Hematopoietic multipotent progenitor cell treated with erythropoietin and hydrocortisone succinate and interleukin-3 and kit ligand, for 17 days (in vitro differentiated cells): ENCODE data around the gene ADAMTS12.

ENCODE experiments used
- DNase-seq: peaks from one replicate; pipeline ENCODE4 v3.0.0-alpha.2; 2015; ENCODE audit warnings: low spot score

The ADAMTS12 gene

GRCh38 chr5:33846851-33847250 is 44.9 kb downstream of the ADAMTS12 start:
- DNase-seq = no peak

DNA sequence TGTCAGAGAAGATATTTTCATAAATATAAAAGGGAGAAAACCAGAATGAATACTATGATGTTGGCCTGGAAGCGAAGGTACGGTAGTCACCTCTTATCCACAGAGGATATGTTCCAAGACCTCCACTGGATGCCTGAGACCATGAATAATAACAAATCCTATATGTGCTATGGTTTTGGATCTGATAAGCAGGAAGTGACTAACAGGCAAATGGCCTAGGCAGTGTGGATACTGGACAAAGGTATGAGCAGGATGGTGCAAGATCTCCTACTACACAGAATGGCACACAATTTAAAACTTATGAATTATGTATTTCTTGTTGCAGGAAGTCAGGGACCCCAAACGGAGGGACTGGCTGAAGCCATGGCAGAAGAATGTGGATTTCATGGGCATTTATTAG is 48.2 kb downstream of the ADAMTS12 start:
- no peak for DNase-seq

- no peak for DNase-seq
Measured at GRCh38 chr5:33842456-33842855, 49.3 kb downstream of the ADAMTS12 start.

- DNase-seq = no peak
Measured at GRCh38 chr5:33841891-33842290, 49.9 kb downstream of the ADAMTS12 start.

DNA sequence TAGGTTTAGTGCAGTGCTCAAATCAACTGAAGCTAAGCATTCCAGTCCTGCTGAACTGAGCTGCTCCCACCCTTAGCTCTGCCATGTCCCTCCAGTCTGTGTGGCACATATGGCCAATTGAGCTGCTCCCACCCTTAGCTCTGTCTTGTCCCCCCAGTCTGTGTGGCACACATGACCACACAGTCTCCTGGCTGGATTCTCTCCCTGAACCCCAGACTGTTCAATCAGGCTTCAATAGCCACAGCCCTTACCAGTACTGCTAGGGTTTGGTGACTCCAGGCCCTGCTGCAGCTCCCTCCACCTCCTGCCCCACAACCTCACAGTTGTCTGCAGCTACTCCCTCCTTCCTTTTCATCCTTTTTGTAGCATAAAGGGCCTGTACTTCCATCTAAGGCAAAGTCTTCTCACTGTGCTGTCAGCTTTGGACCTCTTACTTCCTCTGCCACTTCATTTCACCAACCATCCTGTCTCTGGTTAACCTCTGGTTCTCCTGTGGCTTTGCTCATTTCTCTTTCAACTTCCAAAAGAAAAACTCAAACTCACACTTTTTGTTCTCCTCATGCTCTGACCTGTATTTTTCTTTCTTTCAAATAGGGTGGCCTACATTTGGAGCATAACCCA is 50.8 kb downstream of the ADAMTS12 start:
- DNase-seq = no peak

GRCh38 chr5:33837301-33837700 is 54.5 kb downstream of the ADAMTS12 start:
- DNase-seq = no peak

DNA sequence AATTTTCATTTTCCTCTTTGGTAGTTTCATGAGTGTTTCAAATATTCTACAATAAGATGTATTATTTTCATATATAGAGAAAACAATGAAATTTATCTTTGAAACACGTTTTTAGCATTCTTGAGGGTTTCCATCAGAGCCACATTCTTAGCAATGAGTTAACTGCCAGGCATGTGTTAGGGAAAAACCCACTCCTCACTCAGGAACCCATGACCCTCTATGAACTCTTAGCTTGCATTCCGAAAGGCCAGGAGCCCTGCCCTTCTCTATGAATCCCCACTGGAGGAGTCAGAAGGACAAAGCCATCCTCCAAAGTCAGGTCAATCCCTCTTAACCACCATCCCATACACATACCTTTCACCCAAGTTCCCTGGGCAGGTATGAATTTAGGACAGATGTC is 57.5 kb downstream of the ADAMTS12 start:
- no peak for DNase-seq

DNA sequence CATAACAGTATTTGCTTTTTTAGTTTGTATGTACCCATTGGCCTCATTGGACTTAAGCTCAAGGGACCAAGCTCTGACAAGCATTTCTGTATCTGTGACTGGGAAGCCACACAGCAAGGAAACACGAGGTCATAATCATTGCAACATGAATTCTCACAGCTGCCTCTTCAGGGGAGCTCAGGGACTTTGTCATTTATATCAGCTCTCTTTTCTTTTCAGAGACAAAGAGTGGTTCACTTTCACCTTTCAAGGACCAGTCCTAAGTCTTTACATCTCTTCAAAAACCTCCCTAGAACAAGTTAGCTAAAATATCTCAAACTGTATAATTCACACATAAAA is 58.6 kb downstream of the ADAMTS12 start:
- DNase-seq = no peak

- DNase-seq = no peak
Measured at GRCh38 chr5:33832404-33833236, 59.2 kb downstream of the ADAMTS12 start.

GRCh38 chr5:33831041-33831440 is 60.7 kb downstream of the ADAMTS12 start:
- no peak for DNase-seq

GRCh38 chr5:33829430-33829829 is 62.4 kb downstream of the ADAMTS12 start:
- no peak for DNase-seq

- DNase-seq = no peak
Measured at GRCh38 chr5:33828626-33829308, 63.0 kb downstream of the ADAMTS12 start.

DNA sequence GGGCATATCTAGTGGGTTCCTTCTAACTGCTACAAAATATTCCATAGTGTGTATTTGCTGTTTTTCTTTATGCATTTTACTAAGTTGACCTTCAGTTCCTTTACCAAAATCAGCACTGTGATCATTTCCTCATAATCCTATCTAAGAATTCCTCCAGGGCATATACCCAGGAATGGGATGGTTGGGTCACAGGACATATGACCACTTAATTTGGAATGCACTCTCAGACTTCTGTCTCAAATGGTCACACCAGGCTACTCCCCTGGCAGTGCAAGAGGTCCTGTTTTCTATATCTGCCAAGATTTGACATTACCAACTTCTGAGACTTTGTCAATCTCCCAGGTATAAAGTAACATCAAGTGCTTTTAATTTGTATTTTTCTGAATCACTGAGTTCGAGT is 63.9 kb downstream of the ADAMTS12 start:
- DNase-seq = no peak

DNA sequence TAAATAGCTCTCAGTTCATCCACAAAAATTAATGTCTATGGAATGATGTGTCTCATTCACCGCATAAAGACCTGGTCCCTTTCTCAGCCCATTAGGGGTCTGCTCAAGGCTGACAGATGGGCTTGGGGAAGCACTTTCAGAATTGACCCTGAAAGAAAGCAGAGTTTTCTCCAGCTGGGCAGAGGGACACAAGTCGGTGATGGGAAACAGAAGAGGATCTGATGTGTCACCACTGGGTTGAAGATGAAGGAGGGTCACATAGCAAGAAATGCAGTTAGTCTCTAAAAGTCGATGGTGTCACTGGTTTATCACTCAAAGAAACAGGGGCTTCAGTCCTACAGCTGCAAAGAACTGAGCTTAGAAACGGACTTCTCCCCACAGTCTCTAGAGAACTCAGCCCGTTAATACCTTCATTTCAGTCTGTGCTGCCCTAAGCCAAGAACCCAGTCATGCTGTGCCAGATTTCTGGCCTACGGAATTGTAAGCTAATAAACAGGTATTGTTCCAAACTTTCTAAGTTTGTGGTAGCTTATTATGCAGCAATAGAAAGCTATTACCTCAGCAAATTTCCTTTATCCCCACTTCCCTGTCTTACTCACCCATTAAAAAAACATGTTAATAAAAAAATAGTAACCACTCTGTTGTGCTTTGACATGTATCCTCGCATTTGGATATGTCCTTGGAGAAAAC is 64.6 kb downstream of the ADAMTS12 start:
- DNase-seq = no peak

DNA sequence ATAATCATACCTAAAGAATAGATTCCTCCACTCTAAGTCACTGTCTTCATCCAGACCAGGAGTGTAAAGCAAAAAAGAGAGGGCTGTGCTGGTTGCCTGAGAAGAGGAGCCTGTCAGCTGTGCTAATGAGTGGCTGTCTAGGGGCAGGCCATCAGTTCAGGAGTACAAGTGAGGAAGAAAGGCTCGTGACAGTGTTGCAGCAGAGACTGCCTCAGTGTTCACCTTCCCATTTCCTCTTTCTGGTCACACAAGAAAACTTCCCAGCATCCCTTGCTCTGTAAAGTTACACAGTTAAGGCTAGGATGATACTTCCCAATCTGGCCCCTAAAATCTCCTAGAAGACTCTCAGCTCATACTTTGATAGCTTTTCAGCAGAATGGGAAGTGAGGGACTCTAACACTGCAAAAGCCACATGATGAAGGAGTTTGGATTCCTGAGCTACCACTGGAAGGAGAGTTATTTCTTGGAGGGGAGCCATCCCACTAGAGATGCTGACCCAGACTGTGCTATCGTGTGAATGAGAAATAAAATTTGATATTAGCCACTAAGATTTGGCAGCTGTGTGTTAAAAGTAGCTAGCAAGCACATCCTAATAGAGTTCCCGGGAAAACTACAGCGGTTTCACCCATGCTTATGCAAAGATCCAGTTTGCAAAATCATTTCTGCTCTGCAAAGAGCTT is 67.1 kb downstream of the ADAMTS12 start:
- no peak for DNase-seq

- DNase-seq = no peak
Measured at GRCh38 chr5:33817301-33817700, 74.5 kb downstream of the ADAMTS12 start.

DNA sequence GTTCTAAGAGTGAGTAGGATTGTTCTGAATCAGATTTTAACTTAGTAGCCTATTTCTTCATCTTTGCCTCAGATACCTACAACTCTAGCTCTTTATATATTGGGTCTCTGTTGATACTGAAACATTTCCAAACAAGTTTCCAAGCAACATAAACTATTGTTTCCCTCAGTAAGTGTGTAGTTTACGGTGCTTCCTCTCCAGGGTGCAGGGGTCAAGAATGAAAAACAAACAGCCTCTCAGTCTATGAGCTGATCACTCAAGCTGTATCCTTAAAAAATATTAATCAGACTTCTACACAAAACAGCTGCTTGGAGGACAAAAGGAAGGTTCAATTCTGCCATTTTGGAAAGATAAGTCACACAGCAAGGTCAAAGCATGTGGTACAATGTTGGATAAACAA is 75.0 kb downstream of the ADAMTS12 start:
- DNase-seq = no peak

DNA sequence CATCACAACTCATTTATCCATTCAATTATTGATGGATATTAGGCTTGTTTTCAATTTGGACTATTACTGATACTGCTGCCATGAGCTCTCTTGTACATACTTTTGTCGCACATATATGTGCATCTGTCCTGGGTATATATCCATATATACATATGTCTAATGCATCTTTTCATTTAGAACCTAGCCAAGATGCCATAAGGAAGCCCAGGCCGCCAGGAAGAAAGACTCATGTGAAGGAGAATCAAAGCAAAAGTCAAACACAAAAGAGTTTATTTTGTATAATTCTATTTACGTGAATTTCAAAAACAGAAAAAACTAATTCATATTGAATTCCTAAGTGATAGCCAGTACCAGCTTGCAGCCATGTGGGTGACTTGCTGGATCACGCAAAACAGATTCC is 79.0 kb downstream of the ADAMTS12 start:
- no peak for DNase-seq

GRCh38 chr5:33810491-33811120 is 81.2 kb downstream of the ADAMTS12 start:
- DNase-seq = no peak

DNA sequence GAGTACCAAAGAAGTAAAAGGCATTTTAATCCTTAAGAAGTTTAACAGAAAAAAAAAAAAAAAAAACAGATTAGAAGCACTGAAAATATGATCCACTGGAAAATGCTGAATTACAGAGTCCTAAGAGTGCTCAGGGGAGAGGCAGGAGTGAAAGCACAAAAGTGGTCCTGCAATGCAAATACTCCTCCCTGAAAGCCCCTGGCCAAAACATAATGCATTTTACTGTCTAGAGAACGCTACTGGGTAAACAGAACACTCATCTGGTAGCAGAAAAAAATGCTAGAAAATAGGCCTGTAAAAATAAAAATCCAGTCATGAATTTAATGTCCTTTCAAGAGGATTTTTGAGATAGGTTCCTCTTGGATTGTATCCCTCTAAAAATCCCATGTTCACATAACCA is 81.9 kb downstream of the ADAMTS12 start:
- DNase-seq = no peak

DNA sequence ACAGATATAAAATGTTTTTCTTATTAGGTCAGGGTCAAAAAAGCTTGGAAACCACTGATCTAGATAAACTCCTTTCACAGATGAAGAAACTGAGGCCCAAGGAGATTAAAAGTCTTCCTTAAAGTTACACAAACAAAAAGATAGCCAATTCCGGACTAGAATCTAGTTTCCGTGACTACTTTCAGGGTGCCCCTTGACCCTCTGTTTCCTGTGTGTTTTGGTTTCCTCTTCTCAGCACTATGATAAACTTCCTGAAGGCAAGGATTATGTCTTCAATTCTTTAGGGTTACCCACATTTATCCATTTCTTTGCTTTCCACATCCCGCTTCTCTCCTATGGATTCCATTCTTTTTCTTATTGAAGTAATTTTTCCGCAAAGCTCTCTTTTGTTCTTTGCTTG is 83.1 kb downstream of the ADAMTS12 start:
- DNase-seq = no peak

GRCh38 chr5:33807771-33808170 is 84.0 kb downstream of the ADAMTS12 start:
- no peak for DNase-seq
